HUES6 (cell line): ENCODE results near the gene GPA33.
A peak's percentile ranks its signal among the peaks of the same experiment; 100 is the strongest.

Source experiments
- H3K27ac ChIP-seq: 2 replicates; pipeline ENCODE4 v1.7.0; 2013; ENCODE audit warnings: low read depth, mild to moderate bottlenecking, low read length, inconsistent platforms
- H3K27me3 ChIP-seq: 2 replicates; pipeline ENCODE4 v1.6.1; 2013; ENCODE audit warnings: low read length; ENCODE audit not compliant: control insufficient read depth, insufficient read depth
- H3K36me3 ChIP-seq: 2 replicates; pipeline ENCODE4 v1.6.1; 2013; ENCODE audit warnings: low read length; ENCODE audit not compliant: control insufficient read depth, insufficient read depth
- H3K4me1 ChIP-seq: 2 replicates; pipeline ENCODE4 v1.6.1; 2013; ENCODE audit warnings: low read length; ENCODE audit not compliant: control insufficient read depth, insufficient read depth
- H3K4me3 ChIP-seq: 2 replicates; pipeline ENCODE4 v1.5.1; 2013; ENCODE audit warnings: low read depth, low read length
- H3K9ac ChIP-seq: one replicate; pipeline ENCODE4 v1.6.1; 2013; ENCODE audit warnings: mild to moderate bottlenecking, low read length
- H3K9me3 ChIP-seq: 2 replicates; pipeline ENCODE4 v1.6.1; 2013; ENCODE audit warnings: low read depth, low read length; ENCODE audit not compliant: control insufficient read depth, insufficient read depth

GPA33 gene

DNA sequence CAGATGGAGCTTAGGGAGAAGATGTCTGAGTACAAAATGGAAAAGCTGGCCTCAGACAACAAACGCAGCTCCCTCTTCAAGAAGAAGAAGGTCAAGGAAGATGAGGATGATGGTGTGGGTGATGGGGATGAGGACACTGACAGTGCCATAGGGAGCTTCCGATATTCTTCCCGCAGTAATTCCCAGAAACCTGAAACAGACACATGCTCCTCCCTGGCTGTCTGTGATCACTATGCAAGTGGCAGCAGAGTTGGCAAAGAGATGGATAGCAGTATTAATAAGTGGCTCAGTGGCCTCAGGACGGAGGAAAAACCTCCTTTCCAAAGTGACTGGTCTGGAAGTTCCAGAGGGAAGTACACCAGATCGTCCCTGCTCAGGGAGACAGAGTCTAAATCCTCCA, 37.5 kb upstream of the GPA33 start:
- Histone ChIP-seq H3K4me1 (peaks cover 5% of the 10 kb centered on the region), H3K27me3 (no peaks in the 10 kb centered on the region), H3K9me3 (no peaks in the 10 kb centered on the region), H3K36me3 (no peaks in the 10 kb centered on the region), H3K27ac (no peak overlapping the region), H3K4me3 (no peak overlapping the region), H3K9ac (no peak overlapping the region)

DNA sequence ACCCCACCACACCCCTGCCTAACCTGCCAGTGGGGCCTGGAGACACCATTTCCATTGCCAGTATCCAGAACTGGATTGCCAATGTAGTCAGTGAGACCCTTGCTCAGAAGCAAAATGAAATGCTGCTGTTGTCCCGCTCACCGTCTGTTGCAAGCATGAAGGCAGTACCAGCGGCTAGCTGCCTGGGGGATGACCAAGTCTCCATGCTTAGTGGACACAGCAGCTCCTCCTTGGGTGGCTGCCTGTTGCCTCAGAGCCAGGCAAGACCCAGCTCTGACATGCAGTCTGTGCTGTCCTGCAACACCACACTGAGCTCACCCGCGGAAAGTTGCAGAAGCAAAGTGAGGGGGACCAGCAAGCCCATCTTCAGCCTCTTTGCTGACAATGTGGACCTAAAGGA, 37.1 kb upstream of the GPA33 start:
- H3K9ac ChIP-seq = no peak overlapping the region
- H3K4me3 ChIP-seq = no peak overlapping the region
- no peak overlapping the region for H3K27ac ChIP-seq
- no peaks in the 10 kb centered on the region for H3K27me3 ChIP-seq
- peaks cover 8% of the 10 kb centered on the region for H3K4me1 ChIP-seq
- H3K9me3 ChIP-seq = no peaks in the 10 kb centered on the region
- no peaks in the 10 kb centered on the region for H3K36me3 ChIP-seq

DNA sequence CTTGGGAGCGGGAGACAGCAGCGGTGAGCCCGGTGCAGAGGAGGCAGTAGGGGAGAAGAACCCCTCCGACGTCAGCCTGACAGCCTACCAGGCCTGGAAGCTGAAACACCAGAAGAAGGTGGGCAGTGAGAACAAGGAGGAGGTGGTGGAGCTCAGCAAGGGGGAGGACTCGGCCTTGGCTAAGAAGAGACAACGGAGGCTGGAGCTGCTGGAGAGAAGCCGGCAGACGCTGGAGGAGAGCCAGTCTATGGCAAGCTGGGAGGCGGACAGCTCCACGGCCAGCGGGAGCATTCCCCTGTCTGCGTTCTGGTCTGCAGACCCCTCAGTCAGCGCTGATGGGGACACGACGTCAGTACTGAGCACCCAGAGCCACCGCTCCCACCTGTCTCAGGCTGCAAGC, 36.6 kb upstream of the GPA33 start:
- H3K27me3 ChIP-seq = no peaks in the 10 kb centered on the region
- no peak overlapping the region for H3K4me3 ChIP-seq
- no peak overlapping the region for H3K9ac ChIP-seq
- H3K27ac ChIP-seq = no peak overlapping the region
- H3K36me3 ChIP-seq = no peaks in the 10 kb centered on the region
- no peaks in the 10 kb centered on the region for H3K9me3 ChIP-seq
- H3K4me1 ChIP-seq = peaks cover 12% of the 10 kb centered on the region

DNA sequence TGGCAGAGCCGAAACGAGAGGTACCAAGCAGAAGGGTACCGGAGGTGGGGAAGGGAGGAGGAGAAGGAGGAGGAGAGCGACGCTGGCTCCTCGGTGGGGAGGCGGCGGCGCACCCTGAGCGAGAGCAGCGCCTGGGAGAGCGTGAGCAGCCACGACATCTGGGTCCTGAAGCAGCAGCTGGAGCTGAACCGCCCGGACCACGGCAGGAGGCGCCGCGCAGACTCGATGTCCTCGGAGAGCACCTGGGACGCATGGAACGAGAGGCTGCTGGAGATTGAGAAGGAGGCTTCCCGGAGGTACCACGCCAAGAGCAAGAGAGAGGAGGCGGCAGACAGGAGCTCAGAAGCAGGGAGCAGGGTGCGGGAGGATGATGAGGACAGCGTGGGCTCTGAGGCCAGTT, 36.1 kb upstream of the GPA33 start:
- Histone ChIP-seq H3K4me3 (no peak overlapping the region), H3K9ac (no peak overlapping the region), H3K9me3 (no peaks in the 10 kb centered on the region), H3K36me3 (no peaks in the 10 kb centered on the region), H3K27ac (no peak overlapping the region), H3K4me1 (peaks cover 17% of the 10 kb centered on the region), H3K27me3 (peaks cover 5% of the 10 kb centered on the region; the same call in 1 of the 2 replicates)

DNA sequence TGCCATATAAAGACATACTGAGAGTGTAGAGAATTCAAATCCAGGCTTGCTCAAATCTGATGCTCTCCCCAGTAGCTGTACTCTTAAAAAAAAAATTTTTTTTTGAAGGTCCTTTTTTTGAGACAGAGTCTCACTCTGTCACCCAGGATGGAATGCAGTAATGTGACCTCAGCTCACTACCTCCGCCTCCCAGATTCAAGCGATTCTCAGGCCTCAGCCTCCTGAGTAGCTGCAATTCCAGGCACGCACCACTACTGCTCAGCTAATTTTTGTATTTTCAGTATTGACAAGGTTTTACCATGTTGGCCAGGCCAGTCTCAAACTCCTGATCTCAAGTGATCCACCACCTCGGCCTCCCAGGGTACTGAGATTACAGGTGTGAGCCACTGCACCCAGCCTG, 32.4 kb upstream of the GPA33 start:
- Histone ChIP-seq H3K9me3 (no peaks in the 10 kb centered on the region), H3K27me3 (peaks cover 6% of the 10 kb centered on the region; the same call in 1 of the 2 replicates), H3K36me3 (no peaks in the 10 kb centered on the region), H3K27ac (no peak overlapping the region), H3K9ac (no peak overlapping the region), H3K4me3 (no peak overlapping the region), H3K4me1 (peaks cover 34% of the 10 kb centered on the region)

DNA sequence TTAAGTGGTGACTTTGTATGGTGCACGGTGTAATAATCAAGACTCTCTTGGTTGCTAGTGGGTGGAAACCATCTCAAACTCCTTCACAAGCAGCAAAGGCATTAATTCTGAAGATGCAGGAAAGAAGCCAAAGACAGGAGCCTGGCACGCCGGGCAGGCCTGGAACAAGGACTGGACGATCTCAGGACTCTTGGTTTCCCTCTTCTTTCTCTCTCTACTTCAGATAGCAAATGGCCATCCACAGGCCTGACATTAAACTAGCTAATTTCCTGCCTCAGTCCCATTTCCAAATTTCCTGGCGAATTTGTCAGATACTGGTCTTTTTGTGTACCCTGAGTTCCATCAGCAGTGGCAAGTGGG, 31.9 kb upstream of the GPA33 start:
- Histone ChIP-seq H3K27ac (no peak overlapping the region), H3K4me3 (peak overlapping the region; percentile 61), H3K9ac (no peak overlapping the region), H3K27me3 (peaks cover 6% of the 10 kb centered on the region; the same call in 1 of the 2 replicates), H3K9me3 (no peaks in the 10 kb centered on the region), H3K36me3 (no peaks in the 10 kb centered on the region), H3K4me1 (peaks cover 34% of the 10 kb centered on the region)

DNA sequence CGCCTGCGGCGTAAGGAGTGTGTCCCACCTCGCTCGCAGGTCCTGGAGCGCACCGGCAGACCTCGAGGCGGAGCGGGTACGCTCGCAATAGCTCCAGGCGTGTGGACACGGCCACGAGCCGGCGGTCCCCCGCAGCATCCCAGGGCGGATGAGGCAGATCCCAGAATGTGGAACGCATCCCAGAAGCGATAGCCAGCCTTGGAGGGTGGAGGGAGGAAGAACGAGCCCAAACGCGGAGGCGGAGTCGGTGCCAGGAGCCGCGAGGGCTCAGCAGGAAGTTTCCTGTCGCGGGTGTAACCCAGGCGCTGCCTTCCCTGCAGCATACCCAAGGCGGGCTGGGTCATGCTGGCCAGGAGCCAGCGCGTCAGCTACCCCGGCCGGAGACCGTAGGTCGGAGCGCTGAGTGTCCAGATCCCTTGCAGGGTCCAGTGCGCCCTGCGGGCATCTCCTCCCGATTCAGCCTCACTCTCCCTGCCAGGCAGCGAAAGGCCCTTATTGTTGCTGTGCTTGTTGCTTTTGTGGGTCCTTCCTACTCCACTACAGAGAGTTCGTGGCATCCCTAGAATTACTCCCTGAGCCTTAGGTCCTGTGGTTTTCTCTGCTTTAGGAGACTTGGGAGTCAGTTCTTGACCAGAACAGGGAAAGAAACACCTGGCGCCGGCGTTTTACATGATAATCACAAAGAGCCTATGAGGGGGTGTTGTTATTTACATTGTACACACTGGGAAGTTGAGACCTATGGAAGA, 31.4 kb upstream of the GPA33 start:
- Histone ChIP-seq H3K27ac (no peak overlapping the region), H3K9me3 (no peaks in the 10 kb centered on the region), H3K27me3 (peaks cover 6% of the 10 kb centered on the region; the same call in 1 of the 2 replicates), H3K9ac (peak overlapping the region; percentile 68), H3K36me3 (no peaks in the 10 kb centered on the region), H3K4me1 (peaks cover 34% of the 10 kb centered on the region), H3K4me3 (peak overlapping the region; percentile 61)

DNA sequence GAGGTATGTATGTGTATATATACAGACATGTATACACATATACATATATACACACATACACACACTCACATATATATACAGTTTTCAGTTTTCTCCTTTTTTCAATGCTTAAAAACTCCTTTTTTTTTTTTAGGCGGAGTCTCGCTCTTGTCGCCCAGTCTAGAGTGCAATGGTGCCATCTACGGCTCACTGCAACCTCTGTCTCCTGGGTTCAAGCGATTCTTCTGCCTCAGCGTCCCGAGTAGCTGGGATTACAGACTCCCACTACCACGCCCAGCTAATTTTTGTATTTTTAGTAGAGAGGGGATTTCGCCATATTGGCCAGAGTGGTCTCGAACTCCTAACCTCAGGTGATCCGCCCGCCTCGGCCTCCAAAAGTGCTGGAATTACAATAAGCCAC, 30.7 kb upstream of the GPA33 start:
- Histone ChIP-seq H3K4me3 (peak overlapping the region; percentile 61), H3K36me3 (no peaks in the 10 kb centered on the region)

DNA sequence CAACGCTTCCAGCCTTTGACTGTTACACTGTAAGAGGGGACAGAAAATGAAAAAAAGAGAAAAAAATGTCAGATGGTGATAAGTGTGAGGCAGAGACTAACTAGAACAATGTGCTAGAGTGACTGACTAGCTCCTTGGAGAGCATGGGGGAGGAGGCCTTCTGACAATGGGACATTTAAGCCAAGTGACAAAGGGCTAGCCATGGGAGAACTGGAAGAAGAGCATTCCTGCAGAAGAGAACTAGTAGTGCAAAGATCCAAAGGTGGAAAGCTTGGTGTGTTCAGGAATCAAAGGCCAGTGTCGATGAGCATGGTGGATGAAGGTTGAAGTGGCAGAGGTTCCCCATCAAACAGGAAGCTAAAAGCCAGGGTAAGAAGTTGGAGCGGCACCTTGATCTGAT, 29.5 kb upstream of the GPA33 start:
- Histone ChIP-seq H3K9ac (no peak overlapping the region), H3K27me3 (peaks cover 6% of the 10 kb centered on the region; the same call in 1 of the 2 replicates), H3K4me3 (no peak overlapping the region), H3K27ac (no peak overlapping the region), H3K36me3 (no peaks in the 10 kb centered on the region), H3K9me3 (no peaks in the 10 kb centered on the region), H3K4me1 (peaks cover 37% of the 10 kb centered on the region)

More for the DNA sequence above, 30.7 kb upstream of the GPA33 start:
- H3K27me3 ChIP-seq = peaks cover 6% of the 10 kb centered on the region; the same call in 1 of the 2 replicates
- no peak overlapping the region for H3K27ac ChIP-seq
- peaks cover 35% of the 10 kb centered on the region for H3K4me1 ChIP-seq
- no peaks in the 10 kb centered on the region for H3K9me3 ChIP-seq
- H3K9ac ChIP-seq = peak overlapping the region; percentile 68

DNA sequence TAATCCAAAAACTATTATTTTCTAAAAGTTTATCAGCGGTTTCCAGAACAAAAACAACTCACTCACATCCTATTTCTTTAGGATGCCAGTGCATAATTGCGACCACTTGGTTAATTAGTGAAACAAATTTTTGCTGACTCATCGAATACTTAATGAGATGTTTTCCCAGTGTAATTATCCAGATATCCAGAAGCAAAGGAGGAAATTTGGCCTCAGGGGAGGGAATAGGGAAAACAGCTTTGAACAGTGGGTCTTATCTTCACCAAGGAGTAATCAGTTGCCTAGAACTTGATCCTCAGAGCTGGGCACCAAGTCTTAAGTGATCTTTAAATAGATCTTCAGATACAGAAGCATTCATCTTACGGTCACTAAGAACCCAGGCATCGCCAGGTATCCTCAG, 28.0 kb upstream of the GPA33 start:
- Histone ChIP-seq H3K9ac (no peak overlapping the region), H3K4me1 (peaks cover 37% of the 10 kb centered on the region), H3K27ac (no peak overlapping the region), H3K36me3 (no peaks in the 10 kb centered on the region), H3K27me3 (peaks cover 6% of the 10 kb centered on the region; the same call in 1 of the 2 replicates), H3K4me3 (no peak overlapping the region), H3K9me3 (no peaks in the 10 kb centered on the region)

DNA sequence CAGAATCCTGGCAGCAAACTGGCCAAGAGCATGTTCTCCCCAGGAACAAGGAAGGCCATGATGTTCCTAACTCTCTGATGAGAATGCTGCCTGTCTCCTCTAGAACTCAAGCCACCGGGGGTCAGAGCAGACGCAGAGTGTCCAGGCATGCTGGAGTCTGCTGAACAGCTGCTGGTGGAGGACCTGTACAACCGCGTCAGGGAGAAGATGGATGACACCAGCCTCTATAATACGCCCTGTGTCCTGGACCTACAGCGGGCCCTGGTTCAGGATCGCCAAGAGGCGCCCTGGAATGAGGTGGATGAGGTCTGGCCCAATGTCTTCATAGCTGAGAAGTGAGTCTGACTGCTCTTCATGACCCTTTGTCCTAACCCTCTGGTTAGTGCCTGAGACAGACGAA, 27.0 kb upstream of the GPA33 start:
- peaks cover 29% of the 10 kb centered on the region for H3K4me1 ChIP-seq
- H3K9me3 ChIP-seq = no peaks in the 10 kb centered on the region
- H3K27ac ChIP-seq = no peak overlapping the region
- H3K36me3 ChIP-seq = no peaks in the 10 kb centered on the region
- no peak overlapping the region for H3K9ac ChIP-seq
- no peak overlapping the region for H3K4me3 ChIP-seq
- peaks cover 6% of the 10 kb centered on the region; the same call in 1 of the 2 replicates for H3K27me3 ChIP-seq
